Stimulated activated CD8-positive, alpha-beta memory T cell treated with anti-CD3 and anti-CD28 coated beads, Interleukin-12 subunit alpha, Interleukin-12 subunit beta, amount 100 ng/mL, for 4 hours (primary cell): ENCODE results near the gene ALPP.
"Not testable (repeated sequence)": the region's sequence is repeated elsewhere in the genome, so short reads cannot be mapped to it uniquely, and the experiment has no call there.

Source experiments
- DNase-seq: peaks from one replicate; pipeline ENCODE4 v3.0.0-alpha.2; 2020; ENCODE audit warnings: low read depth

The ALPP gene

DNA sequence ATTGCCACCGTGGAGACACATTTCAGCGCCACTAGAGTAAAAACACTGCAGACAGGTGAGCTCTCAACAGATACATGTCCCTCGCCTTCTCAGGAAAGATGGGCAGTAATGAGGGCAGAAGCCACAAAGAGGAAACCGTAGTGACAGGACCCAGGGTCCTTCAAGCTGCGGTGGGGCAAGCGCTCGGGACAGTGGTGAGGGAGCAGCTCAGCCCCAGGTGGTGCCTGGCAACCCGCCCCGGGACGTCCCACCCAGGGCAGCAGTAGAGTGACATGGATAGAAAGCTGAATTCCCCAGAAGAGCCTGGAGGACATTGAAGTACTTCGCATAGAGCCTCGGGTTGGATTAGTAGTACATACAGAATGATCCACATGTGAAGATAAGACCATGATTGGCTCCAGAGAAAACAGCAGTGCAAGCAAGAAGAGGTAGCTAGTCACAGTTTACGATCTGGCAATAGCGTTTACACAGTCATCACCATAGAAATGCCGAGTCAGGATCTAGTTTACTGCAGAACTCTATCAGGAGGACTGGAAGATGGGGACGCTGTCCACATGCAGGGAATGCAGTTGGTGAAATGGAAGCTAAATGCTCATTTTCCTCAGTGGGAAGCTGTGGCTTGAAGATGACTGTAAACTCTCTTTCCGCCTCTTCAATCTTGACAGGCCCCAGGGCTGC is 37.4 kb upstream of the ALPP start:
- no peak for DNase-seq

GRCh38 chr2:232341739-232342126 is 36.8 kb upstream of the ALPP start:
- DNase-seq: no peak

- DNase-seq: no peak
Measured at GRCh38 chr2:232342635-232343565, 35.7 kb upstream of the ALPP start.

GRCh38 chr2:232343821-232344220 is 34.7 kb upstream of the ALPP start:
- DNase-seq: no peak

- no peak for DNase-seq
Measured at GRCh38 chr2:232345251-232345650, 33.3 kb upstream of the ALPP start.

DNA sequence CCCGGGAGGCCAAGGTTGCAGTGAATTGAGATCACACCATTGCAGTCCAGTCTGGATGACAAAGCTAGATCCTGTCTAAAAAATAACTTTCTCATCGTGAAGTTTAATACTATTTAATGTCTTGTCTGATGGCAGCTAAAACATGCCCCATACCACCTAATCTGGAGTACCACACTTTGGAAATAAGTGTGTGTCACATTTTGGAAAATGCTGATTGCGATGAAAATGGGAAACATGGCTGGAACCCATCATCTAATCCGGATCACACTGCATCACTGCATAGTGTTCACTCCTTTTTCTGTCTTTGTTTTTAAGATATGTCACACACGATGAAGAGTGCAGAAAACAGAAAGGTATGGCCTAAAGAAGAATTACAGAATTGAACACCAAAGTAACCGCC is 31.2 kb upstream of the ALPP start:
- DNase-seq: no peak

DNA sequence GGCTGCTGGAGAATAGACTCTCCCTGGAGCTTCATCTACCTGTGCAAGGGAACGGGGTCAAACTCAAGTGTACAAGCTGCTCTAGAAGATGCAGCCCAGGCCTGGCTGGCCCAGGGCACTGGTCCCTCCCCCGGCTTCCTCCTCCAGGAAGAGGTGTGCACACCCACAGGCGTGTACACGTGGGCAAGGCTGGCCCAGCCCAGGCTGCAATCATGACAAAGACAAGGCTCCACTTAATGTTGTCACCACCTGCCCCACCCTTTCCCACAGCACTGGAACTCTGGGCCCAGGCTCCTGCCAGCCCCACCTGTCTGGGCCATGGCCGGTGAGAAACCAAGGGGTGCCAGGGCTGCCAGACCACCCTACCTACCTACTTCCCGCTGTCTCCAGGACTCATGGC is 29.6 kb upstream of the ALPP start:
- DNase-seq: no peak

- DNase-seq: no peak
Measured at GRCh38 chr2:232349546-232349945, 29.0 kb upstream of the ALPP start.

DNA sequence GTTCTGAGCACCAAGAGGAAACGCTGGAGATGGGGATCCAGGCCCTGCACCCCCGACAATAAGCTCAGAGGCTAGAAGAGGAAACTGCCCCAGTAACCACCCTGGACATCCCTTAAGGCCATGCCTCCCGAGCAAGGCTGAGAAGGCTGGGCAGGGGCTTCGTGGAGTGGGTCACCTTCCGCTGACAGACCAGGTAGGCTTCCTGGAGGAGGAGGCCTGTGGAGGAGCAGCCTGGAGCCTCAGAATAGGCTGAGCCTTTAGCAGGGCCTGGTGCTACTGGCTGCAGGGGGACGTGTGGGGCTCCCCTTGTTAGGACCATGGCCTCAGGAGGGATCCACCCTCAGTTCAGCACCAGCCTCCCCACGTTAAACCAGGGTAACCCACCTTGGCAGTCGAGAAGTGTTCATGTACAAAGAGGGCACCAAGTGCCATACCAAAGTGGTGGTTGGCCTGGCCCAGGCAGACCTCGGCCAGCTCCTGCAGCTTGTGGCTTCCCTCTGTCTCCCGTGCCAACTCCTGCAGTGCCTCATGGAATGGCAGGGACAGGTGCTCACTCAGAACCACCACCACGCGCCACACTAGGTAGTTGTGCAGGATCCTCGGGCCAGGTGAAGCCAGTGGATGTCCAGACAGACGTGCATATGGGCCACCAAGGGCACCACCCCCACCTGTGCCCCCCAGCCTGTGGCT is 28.5 kb upstream of the ALPP start:
- no peak for DNase-seq

- no peak for DNase-seq
Measured at GRCh38 chr2:232350804-232351685, 27.5 kb upstream of the ALPP start.

DNA sequence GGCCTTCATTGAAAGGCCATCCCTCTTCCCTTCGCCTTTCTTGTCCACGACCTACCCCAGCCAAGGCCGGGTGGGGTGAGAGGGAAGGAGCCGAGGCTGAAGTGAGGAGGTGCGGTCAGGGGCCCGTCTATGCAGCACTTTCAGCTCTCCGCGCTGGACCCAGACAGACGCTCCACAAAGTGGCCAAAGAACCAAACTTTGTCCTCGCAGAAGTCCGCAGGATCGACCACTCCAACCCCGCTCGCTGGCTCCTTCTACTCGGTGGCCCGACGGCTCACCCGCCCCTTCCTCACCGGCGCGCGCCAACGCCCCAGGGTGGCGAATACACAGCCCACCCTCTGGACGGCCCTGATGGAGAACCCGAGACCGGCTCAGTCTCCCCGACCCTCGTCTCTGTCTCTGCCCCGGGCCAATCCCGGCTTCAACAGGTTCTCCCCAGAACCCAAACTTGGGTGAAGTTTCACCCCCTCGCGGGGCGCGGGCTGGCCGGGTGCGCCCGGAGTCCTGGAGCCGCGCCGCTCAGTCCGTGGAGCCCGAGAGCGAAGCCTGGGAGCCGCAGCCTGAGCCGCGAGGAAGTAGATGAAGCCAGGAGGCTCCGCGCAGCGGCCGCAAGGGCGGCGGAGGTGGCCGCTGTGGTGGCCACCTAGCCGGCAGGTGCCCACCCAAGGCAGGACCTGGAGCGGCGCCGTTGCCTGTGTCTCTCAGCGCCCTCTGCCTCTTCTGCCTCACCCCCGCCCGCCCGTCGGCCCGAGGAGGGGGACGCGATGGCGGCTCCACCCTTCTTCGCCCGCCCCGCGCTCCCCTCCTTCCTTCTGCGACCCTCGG is 26.7 kb upstream of the ALPP start:
- DNase-seq: no peak

GRCh38 chr2:232352511-232353091 is 25.9 kb upstream of the ALPP start:
- no peak for DNase-seq

- DNase-seq: no peak
Measured at GRCh38 chr2:232353096-232353495, 25.5 kb upstream of the ALPP start.

DNA sequence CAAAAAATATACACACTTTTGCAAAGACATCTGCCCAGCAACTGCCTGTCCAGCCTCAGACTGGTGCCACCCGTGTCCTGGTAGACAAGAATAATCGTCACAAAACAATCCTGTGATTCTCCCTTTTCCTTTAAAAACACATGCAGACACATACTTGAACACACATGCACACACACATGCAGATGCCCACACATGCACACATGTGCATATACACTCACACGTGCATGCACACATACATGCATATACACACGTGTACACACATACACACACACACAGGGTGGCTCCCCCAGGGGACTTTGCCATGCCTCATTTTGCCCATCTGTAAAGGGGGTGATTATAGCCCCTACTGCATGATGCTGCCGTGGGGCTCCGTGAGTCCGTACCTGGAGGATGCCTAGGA is 24.9 kb upstream of the ALPP start:
- DNase-seq: no peak

GRCh38 chr2:232354069-232354468 is 24.5 kb upstream of the ALPP start:
- DNase-seq: no peak

DNA sequence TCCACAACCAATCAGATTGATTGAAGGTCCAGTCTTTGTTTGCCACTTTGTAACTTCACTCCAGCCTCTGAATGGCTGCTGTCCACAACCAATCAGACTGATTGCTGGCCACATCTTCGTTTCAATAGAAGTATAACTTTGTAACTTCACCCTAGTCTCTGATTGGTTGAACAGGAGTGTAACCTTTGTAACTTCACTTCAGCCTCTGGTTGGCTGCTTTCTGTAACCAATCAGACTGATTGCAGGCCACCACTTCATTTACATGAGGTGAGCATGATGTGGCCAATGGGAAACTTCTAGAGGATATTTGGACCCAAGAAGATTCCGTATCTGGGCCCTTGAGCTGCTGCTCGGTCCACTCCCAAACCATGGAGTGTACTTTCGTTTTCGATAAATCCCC is 16.9 kb upstream of the ALPP start:
- DNase-seq: no peak

DNA sequence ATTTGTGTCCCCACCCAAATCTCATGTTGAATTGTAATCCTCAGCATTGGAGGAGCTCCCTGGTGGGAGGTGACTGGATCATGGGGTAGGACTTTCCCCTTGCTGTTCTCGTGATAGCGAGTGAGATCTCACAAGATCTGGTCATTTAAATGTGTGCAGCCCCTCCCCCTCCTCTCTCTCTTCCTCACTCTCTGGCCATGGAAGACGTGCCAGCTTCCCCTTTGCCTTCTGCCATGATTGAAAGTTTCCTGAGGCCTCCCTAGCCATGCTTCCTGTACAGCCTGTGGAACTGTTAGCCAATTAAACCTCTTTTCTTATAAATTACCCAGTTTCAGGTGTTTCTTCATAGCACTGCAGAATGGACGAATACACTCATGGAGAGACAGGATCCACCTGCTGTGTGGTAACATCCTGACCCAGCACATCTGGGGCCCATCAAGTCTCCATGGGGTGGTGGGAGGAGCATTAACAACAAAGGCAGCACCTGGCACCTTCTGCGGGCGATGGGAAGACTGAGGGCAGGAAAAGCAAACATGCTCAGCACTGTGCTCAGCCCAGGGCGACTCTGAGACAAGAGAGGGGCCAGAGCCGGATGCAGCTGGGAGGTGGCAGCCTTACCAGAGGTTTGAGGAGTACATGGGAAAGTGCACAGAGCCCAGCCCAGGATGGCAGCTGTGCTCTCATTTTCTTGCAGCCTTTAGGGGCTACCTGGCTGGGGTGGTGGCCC is 16.2 kb upstream of the ALPP start:
- no peak for DNase-seq

DNA sequence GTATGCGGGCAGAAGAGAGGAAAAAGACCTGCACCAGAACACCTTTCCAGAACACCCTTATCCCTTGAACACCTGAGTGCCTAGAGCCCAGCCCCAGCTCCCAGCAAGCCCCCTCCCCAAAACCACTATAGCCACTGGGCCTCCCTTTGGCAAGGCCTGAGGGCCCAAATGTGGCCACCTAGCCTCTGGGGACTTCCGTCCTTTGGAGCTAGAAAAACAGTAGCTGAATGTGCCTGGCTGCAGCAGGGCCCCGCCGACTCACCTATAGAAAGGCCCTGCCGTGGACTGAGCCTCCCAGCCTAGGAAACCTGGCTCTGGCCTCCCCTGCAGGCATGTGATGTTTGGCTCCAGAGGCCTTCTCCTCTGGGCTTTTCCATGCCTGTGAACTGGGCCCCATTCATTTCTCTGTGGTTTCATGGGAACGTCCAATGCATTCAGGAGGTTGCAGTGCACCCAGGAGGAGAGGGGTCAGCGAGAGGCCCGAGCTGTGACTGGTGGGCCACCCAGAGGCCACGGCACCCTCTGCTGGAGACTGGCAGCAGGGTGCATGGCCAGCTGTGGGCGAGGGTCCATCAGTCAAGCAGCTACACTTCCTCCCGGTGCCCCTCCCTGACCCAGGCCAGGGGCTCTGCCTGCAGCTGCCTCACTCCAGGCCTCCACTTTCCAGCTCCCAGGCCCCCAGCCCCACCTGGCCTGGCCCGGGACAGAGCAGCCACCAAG is 15.3 kb upstream of the ALPP start:
- DNase-seq: not testable (repeated sequence)
